Measurements from ENCODE around the gene IGLL5.

The IGLL5 gene

DNA sequence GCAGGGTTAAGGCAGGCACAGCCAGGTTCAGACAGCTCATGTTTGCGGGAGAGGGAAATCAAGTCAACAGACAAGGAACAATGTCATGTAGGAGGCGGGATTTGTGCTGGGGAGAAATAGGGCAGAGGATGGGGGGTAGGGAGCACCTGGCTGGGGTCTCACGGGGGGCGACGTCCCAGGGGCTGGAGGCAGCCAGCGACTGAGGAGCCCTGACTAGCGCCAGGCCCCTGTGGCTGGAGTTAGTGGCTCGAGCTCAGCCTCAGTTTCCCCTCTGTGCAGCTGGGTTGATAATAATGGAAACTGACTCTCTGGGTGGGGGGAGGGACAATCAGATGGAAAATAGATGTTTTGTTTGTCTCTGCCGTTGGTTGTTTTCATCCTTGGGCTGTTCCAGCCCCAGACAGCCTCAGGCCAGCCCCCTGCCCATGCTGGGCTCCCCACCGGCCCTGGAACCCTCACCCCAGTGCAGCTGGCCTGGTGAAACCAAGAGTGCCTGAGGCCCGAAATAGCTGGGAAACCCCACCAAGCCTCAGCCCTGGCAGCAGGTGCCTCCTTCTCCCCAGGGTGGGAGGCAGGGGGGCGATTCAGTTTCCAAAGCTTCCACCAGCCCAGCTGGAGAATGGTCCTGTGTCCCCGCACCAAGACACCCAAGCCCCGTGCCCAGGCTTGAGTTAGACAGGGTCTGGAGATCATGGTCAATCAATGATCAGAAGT, 44.1 kb downstream of the IGLL5 start:
- no peak overlapping the region; the same call in 1 of the 2 replicates for H3K4me3 ChIP-seq (ENCODE audit: low read length)
- no peak for TF ChIP-seq ZNF274 (IDR thresholded peaks at IDR 0.05; ENCODE audit: low read depth, low read length)

- no peak for TF ChIP-seq ZNF274 (IDR thresholded peaks at IDR 0.05; ENCODE audit: low read depth, low read length)
- H3K4me3 ChIP-seq (ENCODE audit: low read length) = no peak overlapping the region; the same call in 1 of the 2 replicates
These were observed 44.9 kb downstream of the IGLL5 start for GRCh38 chr22:22932512-22932941.

GRCh38 chr22:22933100-22933806, 45.6 kb downstream of the IGLL5 start:
- no peak for TF ChIP-seq ZNF274 (IDR thresholded peaks at IDR 0.05; ENCODE audit: low read depth, low read length)

DNA sequence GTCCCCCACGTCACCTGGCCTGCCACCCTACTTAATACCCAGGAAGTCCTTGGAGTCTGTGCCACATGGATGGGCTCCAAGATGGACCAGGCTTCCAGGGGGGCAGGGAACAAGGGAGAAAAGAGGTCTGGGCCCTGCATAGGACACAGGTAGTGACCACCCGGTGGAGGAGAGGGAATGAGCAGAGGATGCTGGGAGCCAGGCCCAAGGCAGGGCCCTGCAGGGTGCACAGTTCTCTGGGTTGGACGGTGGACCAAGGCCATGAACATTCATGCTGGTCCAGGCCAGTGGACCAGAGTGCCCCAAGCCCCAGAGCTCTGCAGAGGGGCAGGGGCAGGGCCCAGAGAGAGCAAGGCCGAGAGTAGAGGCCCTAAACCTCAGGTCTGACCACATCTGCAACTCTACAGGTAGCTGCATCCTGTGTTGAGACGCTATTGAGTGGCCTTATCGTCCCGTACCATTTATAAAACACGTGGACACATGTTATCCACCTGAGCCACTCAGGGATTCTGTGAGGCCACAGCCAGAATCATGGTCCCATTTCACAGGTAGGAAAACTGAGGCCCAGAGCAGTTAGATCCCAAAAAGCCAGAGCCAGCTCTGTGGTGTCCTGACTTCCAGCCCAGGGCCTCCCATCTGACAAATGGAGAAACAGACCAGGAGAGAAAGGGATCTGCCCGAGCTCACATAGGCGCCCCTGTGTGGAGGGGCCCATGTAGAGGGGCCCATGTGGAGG, 46.4 kb downstream of the IGLL5 start:
- TF ChIP-seq ZNF274 (IDR thresholded peaks at IDR 0.05; ENCODE audit: low read depth, low read length) = no peak
- H3K4me3 ChIP-seq (ENCODE audit: low read length) = no peak overlapping the region

More at GRCh38 chr22:22933100-22933806, 45.6 kb downstream of the IGLL5 start:
- no peak overlapping the region for H3K4me3 ChIP-seq (ENCODE audit: low read length)

DNA sequence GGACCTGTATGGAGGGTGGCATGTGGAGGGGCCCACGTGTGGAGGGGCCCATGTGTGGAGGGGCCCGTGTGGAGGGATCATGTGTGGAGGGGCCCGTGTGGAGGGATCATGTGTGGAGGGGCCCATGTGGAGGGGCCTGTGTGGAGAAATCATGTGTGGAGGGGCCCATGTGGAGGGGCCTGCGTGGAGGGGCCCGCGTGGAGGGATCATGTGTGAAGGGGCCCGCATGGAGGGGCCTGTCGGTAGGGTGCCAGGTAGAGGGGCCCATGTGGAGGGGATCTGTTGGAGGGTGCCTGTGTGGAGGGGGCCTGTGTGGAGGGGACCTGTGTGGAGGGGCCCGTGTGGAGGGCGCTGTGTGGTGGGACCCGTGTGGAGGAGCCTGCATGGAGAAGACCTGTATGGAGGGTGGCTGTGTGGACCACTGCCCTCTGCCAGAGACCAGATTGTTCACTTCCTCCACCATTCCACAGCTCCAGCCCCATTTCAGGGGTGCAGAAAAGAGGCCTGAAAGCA, 47.0 kb downstream of the IGLL5 start:
- H3K4me3 ChIP-seq (ENCODE audit: low read length) = no peak overlapping the region
- TF ChIP-seq ZNF274 (IDR thresholded peaks at IDR 0.05; ENCODE audit: low read depth, low read length) = no peak

DNA sequence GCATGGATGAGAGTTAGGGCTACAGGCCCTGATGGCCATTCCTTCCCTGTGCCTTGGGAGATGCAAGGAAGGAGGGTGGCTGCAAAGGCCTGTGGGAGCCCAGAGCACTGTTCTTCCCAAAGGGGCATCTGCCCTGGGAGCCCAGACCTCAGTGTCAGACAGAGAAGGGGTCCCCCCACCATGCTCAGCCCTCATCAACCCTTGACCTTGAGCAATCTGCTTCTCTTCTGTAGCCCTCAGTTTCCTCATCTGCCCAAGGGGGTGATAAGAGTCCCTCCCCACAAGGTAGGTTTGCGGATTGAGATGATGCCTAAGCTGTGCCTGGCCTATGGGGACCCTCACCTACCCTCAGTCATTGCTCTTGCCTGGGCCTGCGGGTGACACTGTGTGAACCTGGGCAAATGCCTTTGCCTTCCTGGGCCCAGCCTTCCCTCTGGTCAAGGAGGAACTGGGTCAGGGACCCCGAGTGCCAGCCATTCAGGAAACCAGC, 47.5 kb downstream of the IGLL5 start:
- TF ChIP-seq ZNF274 (IDR thresholded peaks at IDR 0.05; ENCODE audit: low read depth, low read length) = no peak
- H3K4me3 ChIP-seq (ENCODE audit: low read length) = no peak overlapping the region

GRCh38 chr22:22935546-22936157, 48.0 kb downstream of the IGLL5 start:
- no peak for TF ChIP-seq ZNF274 (IDR thresholded peaks at IDR 0.05; ENCODE audit: low read depth, low read length)
- H3K4me3 ChIP-seq (ENCODE audit: low read length) = no peak overlapping the region

DNA sequence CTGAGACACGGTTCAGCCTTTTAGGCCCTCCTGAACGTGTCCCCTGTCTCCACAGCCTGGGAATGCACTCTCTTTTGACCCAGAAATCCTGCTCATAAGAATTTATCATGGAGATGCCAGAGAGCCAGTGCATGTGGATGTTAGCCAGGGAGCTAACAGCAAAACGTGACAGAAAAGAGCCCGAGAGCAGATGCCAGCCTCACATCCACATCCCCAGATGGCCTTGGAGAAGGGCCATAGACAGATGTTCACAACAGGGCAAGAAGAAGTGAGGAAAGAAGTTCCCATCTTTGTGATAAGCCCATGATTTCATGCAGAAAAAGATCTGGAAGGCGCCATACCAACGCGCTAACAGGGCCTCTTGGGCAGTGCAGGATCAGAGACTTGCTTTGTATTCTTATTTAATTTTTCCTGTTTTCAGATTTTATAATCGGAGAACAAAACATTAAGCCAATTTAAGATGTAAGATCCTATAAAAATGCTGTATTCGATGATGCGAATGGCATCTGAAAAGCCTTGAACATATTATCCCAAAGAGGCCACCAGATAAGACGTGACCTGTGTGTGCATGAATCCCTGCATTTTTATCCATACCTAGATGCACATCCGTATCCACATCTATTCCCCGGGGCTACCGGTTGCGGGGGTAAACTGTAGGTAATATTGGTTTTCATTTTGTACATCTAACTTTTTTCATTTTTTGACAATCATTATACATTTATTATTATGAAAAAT, 48.7 kb downstream of the IGLL5 start:
- no peak for TF ChIP-seq ZNF274 (IDR thresholded peaks at IDR 0.05; ENCODE audit: low read depth, low read length)

GRCh38 chr22:22936915-22937656, 49.5 kb downstream of the IGLL5 start:
- no peak overlapping the region for H3K4me3 ChIP-seq (ENCODE audit: low read length)
- no peak for TF ChIP-seq ZNF274 (IDR thresholded peaks at IDR 0.05; ENCODE audit: low read depth, low read length)

More for the DNA sequence above, 48.7 kb downstream of the IGLL5 start:
- no peak overlapping the region for H3K4me3 ChIP-seq (ENCODE audit: low read length)

DNA sequence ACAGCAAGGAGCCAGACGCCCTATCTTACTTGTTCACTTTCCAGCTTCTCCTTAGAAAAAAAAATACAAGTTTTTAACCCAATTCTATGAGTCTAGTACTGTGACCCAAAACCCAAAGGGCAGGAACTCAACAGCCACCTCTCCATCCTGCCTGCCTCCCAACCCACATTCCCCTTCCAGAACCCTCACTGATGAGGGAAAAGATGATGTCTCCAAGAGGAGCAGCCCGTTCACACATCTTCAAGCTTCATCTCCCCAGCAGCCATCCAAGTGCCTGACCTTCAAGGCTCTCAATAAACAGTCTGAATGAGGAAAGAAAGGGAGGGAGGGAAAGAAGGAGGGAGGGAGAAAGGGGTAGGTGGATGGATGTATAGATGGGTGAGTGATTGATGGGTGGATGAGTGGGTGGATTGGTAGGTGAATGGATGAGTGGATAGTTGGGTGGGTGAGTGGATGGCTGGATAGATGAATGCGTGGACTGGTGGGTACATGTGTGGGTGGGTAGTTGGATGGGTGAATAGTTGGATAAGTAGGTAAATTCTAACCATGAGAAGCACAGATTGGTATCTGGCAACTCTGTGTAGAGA, 50.4 kb downstream of the IGLL5 start:
- no peak overlapping the region for H3K4me3 ChIP-seq (ENCODE audit: low read length)

DNA sequence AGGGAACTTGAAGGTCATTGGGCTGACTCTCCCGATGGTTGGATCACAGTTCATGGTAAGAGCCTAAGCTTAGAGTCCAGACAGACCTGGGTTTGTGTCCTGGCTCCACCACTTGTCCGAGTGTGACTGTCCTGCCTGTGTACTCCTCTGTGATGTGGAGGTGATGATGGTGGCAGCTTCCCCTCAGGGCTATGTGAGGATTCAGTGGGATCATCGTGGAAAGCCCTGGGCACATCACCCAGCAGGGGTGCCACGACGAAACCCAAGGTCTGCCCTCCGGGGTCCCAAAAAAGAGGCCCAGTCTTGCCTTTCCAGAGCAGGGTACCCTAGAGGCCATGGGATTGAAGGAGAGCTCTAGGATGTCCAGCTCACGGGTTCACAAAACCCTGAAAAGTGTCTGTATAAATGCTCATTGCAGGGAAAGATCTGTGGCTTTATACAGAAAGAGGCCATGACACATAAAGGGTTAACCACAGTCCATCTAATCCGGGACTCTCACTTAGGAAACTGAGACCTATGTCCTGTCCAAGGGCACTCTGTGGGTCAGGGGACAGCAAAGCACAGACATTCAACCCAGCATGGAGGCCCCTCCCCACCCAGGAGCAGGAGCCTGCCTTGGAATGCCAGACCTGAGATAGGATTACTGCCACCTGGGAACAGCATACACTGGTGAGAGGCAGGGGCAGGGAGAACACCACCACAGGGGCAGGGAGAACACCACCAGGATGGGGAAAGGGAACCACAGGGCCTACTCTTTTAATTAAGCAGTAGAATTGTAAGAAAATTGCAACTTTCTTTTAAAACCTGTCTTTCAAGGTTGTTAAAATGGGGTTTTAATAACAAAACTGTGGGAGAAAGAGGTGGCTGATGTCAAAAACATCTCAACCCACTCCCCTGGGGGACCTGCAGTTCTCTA, 51.3 kb downstream of the IGLL5 start:
- H3K4me3 ChIP-seq (ENCODE audit: low read length) = no peak overlapping the region
- no peak for TF ChIP-seq ZNF274 (IDR thresholded peaks at IDR 0.05; ENCODE audit: low read depth, low read length)

More for the DNA sequence above, 50.4 kb downstream of the IGLL5 start:
- TF ChIP-seq ZNF274 (IDR thresholded peaks at IDR 0.05; ENCODE audit: low read depth, low read length) = no peak

Data from GM08714 (cell line).